Stimulated activated CD4-positive, alpha-beta T cell treated with anti-CD3 and anti-CD28 coated beads, Interleukin-2, amount 100 ng/mL, for 24 hours (primary cell): Measurements from ENCODE around the gene RESF1.
A peak's percentile ranks its signal among the peaks of the same experiment; 100 is the strongest.
"Not testable (repeated sequence)": the region's sequence is repeated elsewhere in the genome, so short reads cannot be mapped to it uniquely, and the experiment has no call there.

ENCODE experiments used
- DNase-seq, 2 donors: peaks; one replicate each; pipeline ENCODE4 v3.0.0-alpha.2; 2020

RESF1 gene

GRCh38 chr12:31959161-31959700, at the start of gene RESF1:
RESF1 (plus strand) TSS chr12:31959415; CDS start chr12:31980956, 21,541 bp downstream.
- DNase-seq: peak; percentile 83 to 87

DNA sequence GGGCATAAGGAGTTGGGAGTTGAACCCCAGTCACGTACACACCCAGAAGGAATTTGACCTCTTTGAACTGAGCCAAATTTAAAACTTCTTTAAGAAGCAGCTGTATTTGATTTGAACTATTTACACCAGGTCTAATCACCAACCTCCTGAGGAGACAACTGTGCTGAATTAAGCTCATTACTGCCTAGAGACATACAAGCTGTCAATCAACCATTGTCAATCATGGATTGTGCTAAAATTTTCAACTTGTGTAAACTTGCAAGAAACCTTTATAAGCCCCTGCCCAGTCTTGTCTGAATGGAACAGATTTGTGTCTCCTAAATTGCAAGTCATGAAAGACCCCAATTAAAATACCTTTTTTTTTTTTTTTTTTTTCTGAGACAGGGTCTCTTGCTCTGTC, 44.3 kb upstream of the RESF1 start:
- no peak for DNase-seq

DNA sequence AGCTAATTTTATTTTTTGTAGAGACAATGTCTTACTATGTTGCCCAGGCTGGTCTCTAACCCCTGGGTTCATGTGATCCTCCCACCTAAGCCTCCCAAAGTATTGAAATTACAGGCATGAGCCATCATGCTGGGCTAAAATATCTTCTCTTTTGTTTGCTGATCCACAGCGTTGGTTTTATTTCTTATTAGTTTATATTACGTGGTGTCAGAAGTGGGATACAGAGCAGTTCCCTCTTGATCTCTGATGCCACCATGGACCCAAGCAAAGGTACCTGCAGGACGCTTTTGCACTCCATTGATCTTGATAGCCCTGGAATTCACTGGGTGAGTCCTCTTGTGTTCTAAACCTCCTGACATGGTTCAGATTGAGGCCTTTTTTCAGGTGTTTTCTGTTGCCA, 43.8 kb upstream of the RESF1 start:
- DNase-seq: no peak

GRCh38 chr12:31922341-31923062, 36.7 kb upstream of the RESF1 start:
- no peak for DNase-seq

DNA sequence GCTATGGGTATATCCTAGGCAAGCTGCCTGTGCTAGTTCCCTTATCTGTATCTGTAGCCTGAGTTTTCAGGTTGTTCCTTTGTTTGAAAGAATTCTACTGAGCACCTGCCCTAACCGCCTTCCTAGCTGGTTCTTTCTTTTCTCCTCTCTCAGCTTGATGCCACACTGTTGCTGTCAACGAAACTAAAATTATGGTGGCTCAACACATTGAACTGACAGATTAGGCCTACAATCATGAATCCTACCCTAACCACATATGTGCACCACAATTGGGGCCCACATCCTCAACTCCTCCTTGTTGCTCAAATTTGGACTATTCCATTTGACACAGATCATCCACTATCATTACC, 36.2 kb upstream of the RESF1 start:
- no peak for DNase-seq

- peak; percentile 22 to 23 for DNase-seq
Measured at GRCh38 chr12:31928246-31929026, 30.8 kb upstream of the RESF1 start.

DNA sequence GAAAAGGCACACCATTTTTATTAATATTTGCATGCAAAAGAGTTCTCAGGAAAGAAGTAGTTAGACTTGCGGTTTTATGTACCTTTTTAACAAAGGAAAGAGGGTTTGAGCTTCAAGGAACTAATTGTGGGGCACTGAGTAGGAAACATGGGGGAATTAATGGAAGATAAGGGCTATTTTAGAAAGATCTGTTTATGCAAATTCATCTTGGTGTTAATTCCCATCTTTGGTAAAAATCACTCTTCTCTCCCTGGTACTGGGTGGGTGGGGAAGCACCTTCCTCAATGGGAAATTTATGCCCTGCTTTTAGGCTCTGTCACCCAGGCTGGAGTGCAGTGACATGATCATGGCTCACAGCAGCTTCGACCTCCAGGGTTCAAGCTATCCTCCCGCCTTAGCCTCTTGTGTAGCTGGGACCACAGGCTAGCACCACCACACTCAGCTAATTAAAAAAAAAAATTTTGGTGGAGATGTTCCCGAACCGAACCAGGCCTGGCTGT, 30.1 kb upstream of the RESF1 start:
- peak; percentile 23 to 29 for DNase-seq

DNA sequence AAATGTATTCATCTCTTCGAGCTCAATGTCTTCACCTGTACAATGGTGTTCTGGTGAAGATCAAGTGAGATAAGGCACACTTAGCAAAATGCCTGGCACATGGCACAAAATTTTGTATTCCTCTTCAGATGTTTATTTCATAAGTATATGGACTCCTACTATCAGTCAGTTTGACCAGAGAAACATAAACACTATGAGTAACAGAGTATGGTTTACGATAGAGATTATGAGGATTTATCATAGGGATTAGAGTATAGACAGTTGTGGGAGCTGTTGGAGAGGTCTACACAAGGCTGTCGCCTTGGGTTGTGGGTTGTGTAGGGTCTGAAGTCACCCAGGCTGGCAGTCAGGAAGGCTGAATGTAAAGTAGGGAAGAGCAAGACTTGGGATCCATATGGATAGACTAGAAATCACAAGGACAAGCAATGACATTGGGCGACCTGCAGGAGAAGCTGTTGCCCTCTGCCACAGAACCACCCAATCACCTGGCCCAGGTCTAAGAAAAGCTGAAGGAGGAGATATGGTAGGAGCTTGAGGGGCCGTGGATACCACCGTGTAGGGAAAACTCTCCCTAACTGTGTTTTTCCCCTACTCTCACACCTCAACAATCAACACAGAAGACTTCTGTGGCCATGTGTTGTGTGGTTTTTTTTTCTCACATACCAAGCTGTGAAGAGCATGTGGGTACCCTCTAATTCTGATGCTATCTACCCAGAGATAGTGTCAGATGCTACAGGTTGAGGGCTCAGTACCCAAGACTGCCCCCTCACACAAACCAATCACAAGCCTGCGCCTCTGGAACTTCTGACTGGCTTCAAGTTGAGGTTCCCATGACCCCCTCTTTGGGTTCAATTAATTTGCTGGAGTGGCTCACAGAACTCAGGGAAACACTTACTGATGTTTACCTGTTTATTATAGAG, 27.2 kb upstream of the RESF1 start:
- DNase-seq: no peak

- DNase-seq: no peak
Measured at GRCh38 chr12:31944299-31944698, 14.9 kb upstream of the RESF1 start.

- no peak for DNase-seq
Measured at GRCh38 chr12:31947971-31948370, 11.2 kb upstream of the RESF1 start.

- DNase-seq: not testable (repeated sequence)
Measured at GRCh38 chr12:31948697-31949359, 10.4 kb upstream of the RESF1 start.

GRCh38 chr12:31950088-31950487, 9.1 kb upstream of the RESF1 start:
- no peak for DNase-seq

GRCh38 chr12:31950492-31950891, 8.7 kb upstream of the RESF1 start:
- DNase-seq: no peak

DNA sequence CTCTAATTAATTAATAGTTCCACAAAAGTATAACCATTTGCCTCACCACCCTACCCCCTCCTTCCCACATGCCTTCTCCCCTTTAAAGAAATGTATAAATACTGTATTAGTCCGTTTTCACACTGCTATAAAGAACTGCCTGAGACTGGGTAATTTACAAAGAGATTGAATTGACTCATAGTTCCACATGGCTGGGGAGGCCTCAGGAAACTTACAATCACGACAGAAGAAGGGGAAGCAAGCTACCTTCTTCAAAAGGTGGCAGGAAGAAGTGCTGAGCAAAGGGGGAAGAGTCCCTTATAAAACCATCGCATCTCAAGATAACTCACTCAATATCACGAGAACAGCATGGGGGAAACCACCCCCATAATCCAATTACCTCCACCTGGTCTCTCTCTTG, 8.2 kb upstream of the RESF1 start:
- DNase-seq: no peak

DNA sequence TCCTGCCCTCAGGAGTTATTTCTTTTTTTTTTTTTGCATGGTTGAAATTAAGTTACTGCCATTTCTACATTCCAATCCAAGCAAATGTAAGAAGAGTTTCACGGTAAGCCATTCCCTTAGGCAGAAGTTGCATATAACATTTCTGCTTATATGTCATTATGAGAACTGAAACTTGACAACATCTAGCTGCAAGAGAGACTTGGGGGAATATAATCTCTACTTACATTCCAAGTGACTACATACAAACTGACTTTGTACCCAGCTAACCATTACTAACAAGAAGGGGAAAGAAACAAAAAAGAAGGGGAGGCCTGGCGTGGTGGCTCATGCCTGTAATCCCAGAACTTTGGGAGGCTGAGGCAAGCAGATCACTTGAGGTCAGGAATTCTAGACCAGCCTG, 7.3 kb upstream of the RESF1 start:
- DNase-seq: no peak

DNA sequence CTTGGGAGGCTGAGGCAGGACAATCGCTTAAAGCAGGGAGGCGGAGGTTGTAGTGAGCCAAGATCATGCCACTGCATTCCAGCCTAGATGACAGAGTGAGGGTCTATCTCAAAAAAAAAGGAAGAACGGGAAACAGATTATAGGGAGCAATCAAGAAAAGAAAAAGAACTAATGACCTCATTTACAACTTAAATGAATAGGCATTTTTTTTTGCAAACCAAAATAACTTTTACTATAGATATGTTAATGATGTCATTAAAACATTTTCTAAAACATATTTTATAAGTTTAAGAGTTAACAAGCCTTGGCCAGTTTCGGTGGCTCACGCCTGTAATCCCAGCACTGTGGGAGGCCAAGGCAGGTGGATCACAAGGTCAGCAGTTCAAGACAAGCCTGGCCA, 6.8 kb upstream of the RESF1 start:
- no peak for DNase-seq

GRCh38 chr12:31954925-31955858, 4.0 kb upstream of the RESF1 start:
- DNase-seq: no peak

GRCh38 chr12:31958569-31959160, 550 bp upstream of the RESF1 start:
- DNase-seq: no peak

DNA sequence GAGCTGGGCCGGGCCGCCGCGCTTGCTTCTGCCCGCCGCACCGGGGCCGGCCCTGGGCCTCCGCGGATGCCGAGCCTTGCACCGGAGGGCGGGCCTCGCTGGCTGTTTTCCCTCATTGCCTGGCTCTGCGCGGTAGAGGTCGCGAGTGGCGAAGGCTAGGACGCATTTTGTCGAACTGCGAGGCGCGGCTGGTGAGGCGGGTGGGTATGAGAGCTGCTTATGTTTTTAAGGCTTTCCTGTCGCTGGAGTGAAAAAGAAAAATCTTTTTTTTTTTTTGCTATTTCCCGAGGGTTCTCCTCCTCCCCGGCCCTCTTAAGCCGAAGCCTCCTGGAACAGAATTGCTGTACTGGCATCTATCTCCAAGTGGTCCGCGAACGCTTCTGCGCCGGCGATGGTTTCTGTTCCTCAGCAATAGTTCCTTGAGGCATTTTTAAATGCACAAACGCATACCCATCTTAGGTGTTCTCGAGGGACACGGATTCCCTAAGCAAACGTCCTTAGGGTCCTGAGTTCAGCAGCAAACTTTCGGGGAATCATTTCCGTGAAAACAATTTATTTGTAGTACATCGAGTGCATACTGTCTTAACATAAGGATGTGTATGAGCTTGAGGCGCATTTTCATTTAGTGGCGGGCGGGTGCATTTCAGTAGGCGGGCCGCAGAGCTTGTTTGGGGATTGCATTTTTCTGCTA, 631 bp downstream of the RESF1 start:
- peak; percentile 68 to 70 for DNase-seq

DNA sequence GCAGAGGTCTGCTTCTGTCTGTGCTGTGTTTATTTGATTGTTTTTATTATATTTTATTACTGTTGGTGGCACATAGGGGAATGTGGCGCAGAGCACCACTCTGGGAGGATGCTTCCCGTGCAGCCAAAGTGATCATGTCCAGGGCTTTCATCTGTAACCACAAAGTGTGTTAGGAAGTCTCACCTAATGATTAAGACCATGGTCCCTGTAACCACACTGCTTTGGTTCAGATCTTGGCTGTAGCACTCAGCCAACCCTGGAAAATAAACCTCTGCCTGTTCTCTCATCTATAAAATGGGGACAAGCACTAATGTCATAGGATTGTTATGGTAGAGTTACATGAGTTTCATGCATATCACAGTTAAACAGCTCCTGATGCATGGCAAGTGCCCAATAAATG, 1.9 kb downstream of the RESF1 start:
- DNase-seq: no peak
